ENCODE results near the gene SNAP91. TPM values are rescaled to one million over a fixed set of nuclear protein-coding genes. Genes with fewer than 3 reads are reported as not detected.
A peak's percentile ranks its signal among the peaks of the same experiment; 100 is the strongest.

SNAP91 gene
- polyA plus RNA-seq, 3 donors from 2014 or later: not detected

GRCh38 chr6:83511266-83511665 lies 197.6 kb downstream of the SNAP91 start:
- H3K27ac Mint-ChIP-seq: no peak overlapping the region
- peak overlapping the region in 2 of 5 donors; percentile 33 to 65 for H3K4me3 Mint-ChIP-seq
- H3K27me3 Mint-ChIP-seq (ENCODE audit: low read depth in 3 of 3): peaks cover 9 to 14% (median 12%) of the 10 kb centered on the region in 3 donors

DNA sequence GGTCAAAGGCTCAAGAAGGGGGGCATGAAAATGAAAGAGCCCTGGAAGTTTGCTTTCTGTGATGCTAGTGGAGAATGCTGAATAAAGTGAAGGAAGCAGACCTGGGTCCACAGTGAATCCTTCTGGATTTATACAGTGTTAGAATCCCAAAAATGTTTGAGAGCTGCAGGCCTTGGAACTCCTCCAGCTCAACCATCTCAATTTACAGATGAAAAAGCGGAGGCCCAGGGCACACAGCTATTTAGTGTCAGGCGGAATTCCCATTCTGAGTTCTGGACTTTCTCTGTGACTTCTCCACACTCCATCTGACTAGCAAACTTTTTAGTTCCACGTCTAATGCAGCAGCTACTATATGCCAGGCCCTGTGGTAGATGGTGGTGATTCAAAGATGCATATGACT lies 198.1 kb downstream of the SNAP91 start:
- no peak overlapping the region for H3K4me3 Mint-ChIP-seq
- no peaks in the 10 kb centered on the region for H3K9me3 Mint-ChIP-seq
- DNase-seq: no peak
- H3K27ac Mint-ChIP-seq: no peak overlapping the region
- H3K36me3 Mint-ChIP-seq: no peaks in the 10 kb centered on the region
- peaks cover 9 to 14% (median 12%) of the 10 kb centered on the region in 3 donors for H3K27me3 Mint-ChIP-seq (ENCODE audit: low read depth in 3 of 3)
- H3K4me1 Mint-ChIP-seq: peaks cover 11 to 21% of the 10 kb centered on the region in 2 donors

More at GRCh38 chr6:83511266-83511665, 197.6 kb downstream of the SNAP91 start:
- Mint-ChIP-seq H3K9me3 (no peaks in the 10 kb centered on the region), H3K36me3 (no peaks in the 10 kb centered on the region), H3K4me1 (peaks cover 11 to 21% of the 10 kb centered on the region in 2 donors)
- no peak for DNase-seq

GRCh38 chr6:83509441-83509840 lies 199.5 kb downstream of the SNAP91 start:
- H3K4me3 Mint-ChIP-seq: no peak overlapping the region
- H3K27me3 Mint-ChIP-seq (ENCODE audit: low read depth in 3 of 3): peaks cover 8 to 12% (median 9%) of the 10 kb centered on the region in 3 donors
- DNase-seq: no peak
- H3K4me1 Mint-ChIP-seq: peaks cover 11 to 21% of the 10 kb centered on the region in 2 donors
- H3K36me3 Mint-ChIP-seq: no peaks in the 10 kb centered on the region
- no peaks in the 10 kb centered on the region for H3K9me3 Mint-ChIP-seq
- no peak overlapping the region for H3K27ac Mint-ChIP-seq

- no peaks in the 10 kb centered on the region for H3K36me3 Mint-ChIP-seq
- H3K27ac Mint-ChIP-seq: no peak overlapping the region
- H3K4me1 Mint-ChIP-seq: no peaks in the 10 kb centered on the region
- H3K4me3 Mint-ChIP-seq: no peak overlapping the region
- no peaks in the 10 kb centered on the region for H3K9me3 Mint-ChIP-seq
- no peak for DNase-seq
- H3K27me3 Mint-ChIP-seq (ENCODE audit: low read depth in 3 of 3): peaks cover 0 to 7% (median 2%) of the 10 kb centered on the region in 3 donors
These were observed 203.5 kb downstream of the SNAP91 start for GRCh38 chr6:83505356-83505755.

Other genes with a start within 250 kb of the SNAP91 start
- gene PRSS35, start 196.6 kb downstream of the SNAP91 start, polyA plus RNA-seq: under 1 TPM in 2 of 3 donors, not detected in 1; 0.16 to 0.30 TPM
- gene RIPPLY2, start 144.3 kb upstream of the SNAP91 start, polyA plus RNA-seq: not detected
- 10 to 100 TPM; 28.5 to 39.2 (median 35.1) TPM for gene CYB5R4, start 150.6 kb upstream of the SNAP91 start, polyA plus RNA-seq

Measured in immature natural killer cell (primary cell).